ENCODE results near the gene NEUROD6.

Gene NEUROD6

GRCh38 chr7:31340603-31341002, at the start of gene NEUROD6:
TSS of gene NEUROD6 (minus strand) at chr7:31340726. CDS start at chr7:31339268, 1,458 bp downstream.
- H3K4me3 ChIP-seq (ENCODE audit: low read depth, low read length), result no peak within 1 kb of the TSS

DNA sequence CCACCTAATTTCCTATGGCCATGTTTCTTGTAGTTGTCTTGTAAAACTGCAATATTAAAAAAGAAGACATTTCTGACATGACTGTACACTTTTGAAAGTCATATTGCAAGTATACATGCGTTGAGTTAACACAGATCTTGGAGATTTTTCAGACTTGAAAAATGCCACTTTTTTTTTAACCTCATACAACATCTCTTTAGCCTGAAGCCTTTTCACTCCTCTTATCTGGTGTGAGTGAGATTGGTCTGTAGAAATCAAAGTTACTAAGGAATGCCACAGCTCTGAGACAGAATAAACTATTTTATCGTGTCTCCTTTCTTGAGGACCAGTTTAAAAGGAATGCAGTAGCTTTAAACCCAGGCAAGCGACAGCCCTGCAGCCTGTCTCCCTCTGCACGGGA, 43.9 kb upstream of the NEUROD6 start:
- no peak overlapping the region for H3K4me3 ChIP-seq (ENCODE audit: low read depth, low read length)

DNA sequence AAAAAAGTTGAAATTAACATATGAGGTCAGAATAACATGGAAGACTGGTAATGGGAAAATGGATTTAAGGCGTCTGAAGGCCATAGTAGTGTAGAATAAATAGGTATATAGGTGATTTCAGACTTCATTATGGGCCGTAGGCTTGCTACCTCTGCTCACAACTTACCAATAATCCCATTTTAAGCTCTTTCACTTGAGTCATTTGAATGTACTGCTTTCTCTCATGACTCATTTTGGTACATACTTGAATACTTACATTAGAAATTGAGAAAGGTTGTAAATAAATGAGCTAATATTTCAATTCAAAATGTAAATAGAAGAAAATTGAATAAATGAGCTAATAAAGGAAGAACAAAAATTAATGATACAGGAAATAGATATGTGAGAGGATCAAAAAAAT, 42.2 kb upstream of the NEUROD6 start:
- no peak overlapping the region for H3K4me3 ChIP-seq (ENCODE audit: low read depth, low read length)

DNA sequence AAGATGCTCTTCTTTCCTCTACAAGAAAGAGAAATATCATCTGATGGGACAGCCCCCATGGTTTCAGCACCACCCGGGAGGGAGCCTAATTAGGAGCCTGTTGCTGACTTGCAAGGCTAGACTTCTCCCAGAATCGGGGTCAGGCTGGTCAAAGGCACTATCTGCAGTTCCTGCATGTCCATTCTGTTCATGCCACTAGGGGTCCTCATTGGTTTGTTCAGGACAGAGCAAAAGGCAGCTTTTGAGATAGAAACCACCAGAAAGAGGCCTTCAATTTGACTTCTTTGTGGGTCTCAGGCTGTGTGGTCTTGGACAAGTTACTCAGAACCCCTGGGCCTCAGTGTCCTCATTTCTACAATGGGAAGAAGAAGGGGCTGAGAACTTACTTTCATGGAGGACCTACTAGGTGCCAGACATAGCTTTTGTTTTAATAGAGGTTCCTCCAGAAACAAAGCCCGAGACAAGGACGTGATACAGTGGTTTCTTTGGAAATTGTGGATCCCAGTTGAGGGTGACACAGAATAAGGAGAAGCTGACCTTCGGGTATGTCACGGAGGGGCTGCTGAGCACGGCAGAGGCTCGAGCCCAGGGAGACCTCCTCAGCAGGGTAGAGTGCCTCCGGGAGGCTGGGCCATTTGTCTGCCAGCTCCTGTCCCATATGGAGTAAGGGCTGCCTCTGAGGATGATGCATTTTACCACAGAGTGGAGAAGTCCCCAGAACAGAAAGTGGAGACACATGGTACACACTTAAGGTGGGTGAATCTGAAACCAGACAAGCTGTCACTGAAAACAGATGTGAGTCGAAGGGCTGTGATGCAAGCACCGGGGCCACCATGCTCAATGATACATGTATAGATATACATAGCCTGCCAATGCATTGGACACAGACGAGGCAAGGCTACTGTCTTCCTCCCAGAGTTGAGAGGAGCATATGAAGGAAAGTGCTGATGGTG, 33.1 kb upstream of the NEUROD6 start:
- no peak overlapping the region for H3K4me3 ChIP-seq (ENCODE audit: low read depth, low read length)

- no peak overlapping the region for H3K4me3 ChIP-seq (ENCODE audit: low read depth, low read length)
Measured at GRCh38 chr7:31372231-31372959, 31.9 kb upstream of the NEUROD6 start.

GRCh38 chr7:31371621-31372020, 31.1 kb upstream of the NEUROD6 start:
- H3K4me3 ChIP-seq (ENCODE audit: low read depth, low read length), result no peak overlapping the region

- no peak overlapping the region for H3K4me3 ChIP-seq (ENCODE audit: low read depth, low read length)
Measured at GRCh38 chr7:31370609-31371008, 30.1 kb upstream of the NEUROD6 start.

GRCh38 chr7:31368620-31369019, 28.1 kb upstream of the NEUROD6 start:
- H3K4me3 ChIP-seq (ENCODE audit: low read depth, low read length), result no peak overlapping the region

- H3K4me3 ChIP-seq (ENCODE audit: low read depth, low read length), result no peak overlapping the region
Measured at GRCh38 chr7:31363496-31363895, 23.0 kb upstream of the NEUROD6 start.

DNA sequence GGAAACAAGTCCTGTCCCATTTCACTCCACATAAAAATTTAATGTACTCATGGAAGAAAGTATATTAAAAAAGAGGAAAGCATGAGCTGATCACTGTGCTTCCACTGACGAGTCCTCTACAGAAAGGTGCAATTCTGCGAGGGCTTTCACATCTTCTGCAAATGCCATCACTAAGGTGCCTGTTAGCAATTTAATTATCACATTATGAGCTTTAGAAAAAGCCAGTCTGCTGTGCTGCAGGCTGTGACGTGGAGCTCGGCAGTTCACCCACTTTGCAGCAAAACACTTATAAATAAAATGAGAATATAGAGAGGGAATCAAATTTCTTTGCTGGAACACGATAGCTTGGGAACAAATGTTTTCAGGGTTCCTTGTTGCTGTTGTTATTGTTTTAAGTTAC, 22.5 kb upstream of the NEUROD6 start:
- no peak overlapping the region for H3K4me3 ChIP-seq (ENCODE audit: low read depth, low read length)

DNA sequence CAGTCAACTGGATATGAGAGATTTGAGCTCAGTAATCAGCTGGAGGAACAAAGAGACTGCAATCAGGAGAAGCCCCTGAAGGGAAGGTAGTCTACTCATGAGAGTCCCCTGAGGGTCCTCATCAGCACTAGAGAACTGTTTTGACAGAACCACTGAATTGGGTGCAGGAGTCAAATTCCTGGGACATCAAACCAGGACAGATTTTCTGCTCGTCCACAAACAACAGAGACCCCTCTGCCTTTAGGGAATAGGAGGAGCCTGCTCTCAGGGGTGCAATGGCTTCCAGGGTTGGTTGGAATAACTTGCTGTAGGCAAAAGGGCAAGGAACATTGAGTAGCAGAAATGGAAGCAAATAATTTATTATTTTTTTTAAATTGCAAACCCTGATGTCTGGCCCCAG, 21.9 kb upstream of the NEUROD6 start:
- no peak overlapping the region for H3K4me3 ChIP-seq (ENCODE audit: low read depth, low read length)

- no peak overlapping the region for H3K4me3 ChIP-seq (ENCODE audit: low read depth, low read length)
Measured at GRCh38 chr7:31358467-31358866, 17.9 kb upstream of the NEUROD6 start.

DNA sequence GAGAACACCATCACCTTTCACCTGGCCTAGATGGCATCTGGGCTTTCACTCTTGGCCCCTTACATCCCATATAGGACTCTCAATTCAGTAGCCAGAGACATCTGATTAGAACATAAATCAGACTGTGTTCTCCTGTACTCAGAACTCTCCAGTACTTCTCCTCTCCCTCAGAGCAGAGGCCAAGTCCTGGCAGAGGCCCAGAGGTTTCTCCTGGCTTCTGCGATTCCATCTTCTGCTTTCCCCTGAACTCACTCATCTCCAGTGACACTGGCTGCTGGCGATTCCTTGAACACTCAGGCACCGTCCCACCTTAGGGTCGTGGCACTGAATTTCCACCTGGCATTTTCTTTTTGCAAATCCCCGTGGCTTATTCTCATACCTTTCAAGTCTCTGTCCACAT, 4.9 kb upstream of the NEUROD6 start:
- H3K4me3 ChIP-seq (ENCODE audit: low read depth, low read length), result no peak overlapping the region

DNA sequence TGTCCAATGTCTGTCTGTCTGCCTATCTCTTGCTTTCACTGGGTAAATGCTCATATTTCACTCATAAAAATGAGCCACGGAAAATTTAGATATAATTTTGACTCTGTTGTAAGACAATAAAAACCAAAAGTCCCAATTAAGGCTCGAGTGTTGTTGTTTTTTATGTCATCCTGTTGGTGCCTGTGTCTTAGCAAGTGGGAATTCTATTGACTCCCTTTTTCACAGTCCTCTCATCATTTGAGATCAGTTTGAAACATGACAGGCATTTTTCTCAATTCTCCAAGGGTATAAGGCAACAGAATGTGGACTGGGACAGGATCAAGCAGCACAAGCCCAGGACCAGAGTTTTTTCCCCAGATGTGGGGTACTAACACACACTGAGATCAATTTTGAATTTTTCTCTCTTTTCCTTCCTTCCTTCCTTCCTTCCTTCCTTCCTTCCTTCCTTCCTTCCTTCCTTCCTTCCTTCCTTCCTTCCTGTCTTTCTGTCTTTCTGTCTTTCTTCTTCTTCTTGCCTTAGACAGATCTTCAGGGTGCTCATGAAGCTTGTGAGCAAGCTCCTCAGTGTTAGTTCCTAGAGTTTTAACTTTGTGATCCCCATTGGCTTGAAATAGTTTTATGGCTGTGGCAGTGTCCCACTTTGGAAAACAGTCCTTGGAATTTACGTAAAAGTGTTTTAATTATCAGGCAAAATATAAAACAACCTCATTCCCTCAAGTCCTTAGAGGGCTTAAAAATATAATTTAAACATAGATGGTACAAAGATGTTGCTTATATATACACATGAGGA, 3.2 kb upstream of the NEUROD6 start:
- H3K4me3 ChIP-seq (ENCODE audit: low read depth, low read length), result no peak overlapping the region

- H3K4me3 ChIP-seq (ENCODE audit: low read depth, low read length), result no peak overlapping the region
Measured at GRCh38 chr7:31341141-31341540, 615 bp upstream of the NEUROD6 start.

GRCh38 chr7:31340051-31340450, 475 bp downstream of the NEUROD6 start:
- no peak overlapping the region for H3K4me3 ChIP-seq (ENCODE audit: low read depth, low read length)

DNA sequence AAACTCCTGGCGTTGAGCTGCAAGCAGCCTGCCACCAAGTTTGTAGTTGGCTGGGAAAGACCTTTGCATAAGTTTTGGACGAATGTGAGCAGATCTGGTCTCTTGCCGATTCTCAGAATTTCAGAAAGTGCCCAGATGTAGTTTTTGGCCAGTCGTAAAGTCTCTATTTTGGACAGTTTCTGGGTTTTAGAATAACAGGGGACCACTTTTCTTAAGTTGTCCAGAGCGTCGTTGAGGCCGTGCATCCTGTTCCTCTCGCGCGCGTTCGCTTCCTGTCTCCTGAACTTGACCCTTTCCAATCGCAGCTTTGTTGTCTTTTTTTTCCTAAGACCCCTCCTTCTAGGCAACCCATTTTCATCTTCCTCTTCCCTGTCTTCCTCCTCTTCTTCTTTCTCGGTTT, 1.8 kb downstream of the NEUROD6 start:
- H3K4me3 ChIP-seq (ENCODE audit: low read depth, low read length), result no peak overlapping the region

DNA sequence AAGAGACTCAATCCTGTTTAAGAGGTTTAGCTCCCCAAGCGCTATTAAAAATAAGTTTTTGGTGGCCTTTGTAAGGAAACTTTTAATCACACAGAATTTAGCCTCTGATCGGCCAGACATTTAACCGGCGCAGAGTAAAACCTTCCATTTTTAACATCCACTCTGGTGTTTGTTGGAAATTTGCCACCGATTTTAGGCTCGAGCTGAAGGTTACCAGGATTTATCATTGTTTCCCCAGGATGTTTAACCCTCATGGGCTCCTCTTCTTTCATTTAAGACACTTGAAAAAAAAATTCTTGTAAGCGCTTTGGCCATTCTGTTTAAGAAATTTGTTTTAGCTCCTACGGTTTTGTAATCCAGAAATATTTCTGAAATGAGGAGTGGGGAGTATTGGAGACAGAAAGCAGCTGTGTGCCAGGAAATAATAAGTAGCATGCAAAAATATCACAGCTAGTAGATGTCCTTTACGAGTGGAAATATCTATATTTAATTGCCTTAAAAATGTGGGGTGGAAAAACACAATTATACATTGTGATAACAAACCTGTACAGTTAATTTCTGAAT, 3.4 kb downstream of the NEUROD6 start:
- peak overlapping the region; percentile 29 for H3K4me3 ChIP-seq (ENCODE audit: low read depth, low read length)

DNA sequence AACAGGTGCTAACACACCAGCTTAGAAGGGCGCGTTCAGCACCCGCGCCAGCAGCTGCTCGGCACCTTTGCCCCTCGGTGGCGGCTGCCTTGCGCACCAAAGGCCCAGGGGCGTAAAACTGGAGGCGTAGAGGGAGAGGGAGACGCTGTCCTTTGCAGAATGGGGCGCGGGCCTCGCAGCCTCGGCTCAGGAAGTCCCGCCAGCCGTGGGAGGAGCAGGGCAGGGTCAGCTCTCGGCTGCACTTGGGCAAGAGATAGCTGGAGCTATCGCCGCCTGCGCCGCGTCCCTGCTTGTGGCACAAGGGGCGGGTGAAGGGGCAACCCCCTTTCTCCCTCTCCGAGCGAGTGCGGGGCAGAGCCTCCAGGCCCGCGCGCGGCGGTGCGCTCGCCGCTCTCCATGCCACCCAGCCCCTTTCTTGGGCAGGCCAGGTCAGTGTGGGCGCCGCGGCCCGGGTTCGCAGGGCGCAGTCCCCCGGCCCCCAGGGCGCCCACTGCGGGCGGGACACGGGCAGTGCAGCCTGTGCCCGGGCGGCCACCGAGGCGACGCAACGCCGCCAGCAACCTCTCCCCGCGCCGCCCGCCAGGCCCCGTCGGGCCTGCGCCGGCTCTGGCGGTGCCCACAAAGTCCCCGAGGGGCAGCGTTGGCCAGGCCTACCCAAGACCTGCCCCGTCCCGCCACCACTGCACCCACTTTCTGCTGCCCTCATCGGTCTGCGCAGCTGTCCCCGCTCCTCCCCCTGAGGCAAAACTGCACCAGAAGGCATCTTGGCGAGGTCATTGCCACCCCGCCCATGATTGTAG, 4.1 kb downstream of the NEUROD6 start:
- H3K4me3 ChIP-seq (ENCODE audit: low read depth, low read length), result peak overlapping the region; percentile 29

DNA sequence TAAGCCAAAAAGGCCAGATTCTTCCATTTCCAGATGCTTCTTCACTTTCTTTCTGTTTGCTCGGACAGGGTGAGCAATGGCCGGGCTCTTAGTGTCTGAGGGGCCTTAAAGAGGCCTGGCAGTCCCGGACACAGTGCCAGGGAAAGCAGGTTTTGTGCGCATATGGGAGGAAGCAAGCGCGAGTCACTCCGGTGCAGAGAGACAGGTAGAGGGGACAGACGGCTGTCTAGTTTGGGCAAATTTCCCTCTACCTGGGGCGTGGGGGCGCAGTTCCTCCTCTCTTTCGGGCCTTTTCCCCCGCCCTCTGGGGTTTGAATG, 4.7 kb downstream of the NEUROD6 start:
- H3K4me3 ChIP-seq (ENCODE audit: low read depth, low read length), result peak overlapping the region; percentile 29

All from iPS-11a (cell line).